Measurements from ENCODE around the gene TMEM39A.

GRCh38 chr3:119500901-119501300 is 37.5 kb upstream of the TMEM39A start:
- TF ChIP-seq POLR2A (IDR thresholded peaks at IDR 0.05) (no peak), CTCF (IDR thresholded peaks at IDR 0.05) (no peak), POLR2AphosphoS5 (IDR thresholded peaks at IDR 0.05) (no peak)

Data from breast epithelium (tissue), 3 donors.